Measurements from ENCODE around the gene HOXC9. TPM values are rescaled to one million over a fixed set of nuclear protein-coding genes. Genes with fewer than 3 reads are reported as not detected.

Gene HOXC9
- total and polyA plus RNA-seq, 10 donors, result 0.05 TPM; not detected in 9

DNA sequence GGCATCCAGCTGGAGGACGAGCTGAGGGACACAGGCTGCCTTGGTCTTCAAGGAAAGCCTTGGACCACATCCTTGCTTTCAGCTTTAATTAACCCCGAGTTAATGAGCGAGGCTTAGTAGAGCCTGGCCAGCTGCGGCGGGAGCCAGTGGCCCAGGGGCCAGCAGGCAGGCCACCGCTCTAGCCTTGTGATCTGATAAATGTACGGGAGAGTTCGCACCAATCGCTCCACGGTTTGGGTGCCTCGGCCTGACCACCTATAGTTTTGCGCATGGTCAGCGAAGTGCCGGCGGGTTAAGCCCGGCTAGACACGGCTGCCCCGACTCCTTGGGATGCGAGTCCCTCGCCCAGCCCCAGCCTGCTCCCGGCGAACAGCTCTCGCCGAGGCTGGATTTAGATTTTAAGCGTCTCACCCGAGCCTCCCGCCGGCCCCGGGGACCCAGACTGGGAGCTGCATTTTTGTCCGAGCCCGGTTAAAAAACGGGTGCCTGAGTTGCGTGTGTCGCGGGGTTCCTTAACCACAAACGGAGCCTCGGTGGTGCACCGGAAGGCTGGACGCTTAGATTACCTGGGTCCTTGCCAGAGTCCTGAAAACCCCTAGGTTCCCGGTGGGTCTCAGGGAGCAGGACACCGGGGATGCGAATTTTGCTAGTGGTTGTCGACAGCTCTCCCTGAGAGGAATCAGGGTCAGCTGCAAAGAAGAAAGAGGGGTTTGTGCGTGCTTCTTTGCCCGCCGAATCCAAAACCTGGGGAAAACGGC, 48.2 kb upstream of the HOXC9 start:
- Histone ChIP-seq H3K27me3 (replicated peaks in 1 of 7) (peaks cover 37 to 100% (median 97%) of the 10 kb centered on the region in 7 donors), H3K9me3 (peaks cover 0 to 7% (median 0%) of the 10 kb centered on the region in 8 donors), H3K4me1 (peaks cover 0 to 48% (median 12%) of the 10 kb centered on the region in 6 donors), H3K4me3 (no peak overlapping the region), H3K27ac (no peak overlapping the region), H3K36me3 (no peaks in the 10 kb centered on the region)
- no peak for DNase-seq
- 4 to 5% (median 5%) methylated on average over 40 to 47 of the region's 47 CpGs for WGBS, 5 donors
- intact Hi-C loops (cut with DNase I; ENCODE audit: low total_unique reads), result no loop called here
- TF ChIP-seq POLR2A (IDR thresholded peaks at IDR 0.05), result no peak
- no peak for TF ChIP-seq POLR2AphosphoS5 (IDR thresholded peaks at IDR 0.05)
- TF ChIP-seq CTCF (IDR thresholded peaks at IDR 0.05 in 8 of 11, conservative IDR thresholded peaks at IDR 0.05 in 3 of 11), result no peak

GRCh38 chr12:53952335-53952694, 47.6 kb upstream of the HOXC9 start:
- 9 to 16% (median 10%) methylated on average over 12 to 13 of the region's 13 CpGs for WGBS, 5 donors
- intact Hi-C loops (cut with DNase I; ENCODE audit: low total_unique reads), result no loop called here
- peaks cover 0 to 54% (median 16%) of the 10 kb centered on the region in 6 donors for H3K4me1 ChIP-seq
- no peak for DNase-seq
- no peak overlapping the region for H3K27ac ChIP-seq
- H3K4me3 ChIP-seq, result no peak overlapping the region
- H3K27me3 ChIP-seq (replicated peaks in 1 of 7), result peaks cover 38 to 100% (median 97%) of the 10 kb centered on the region in 7 donors
- TF ChIP-seq CTCF (IDR thresholded peaks at IDR 0.05 in 8 of 11, conservative IDR thresholded peaks at IDR 0.05 in 3 of 11) (no peak), POLR2A (IDR thresholded peaks at IDR 0.05) (no peak), POLR2AphosphoS5 (IDR thresholded peaks at IDR 0.05) (no peak)
- peaks cover 0 to 7% (median 0%) of the 10 kb centered on the region in 8 donors for H3K9me3 ChIP-seq
- no peaks in the 10 kb centered on the region for H3K36me3 ChIP-seq

DNA sequence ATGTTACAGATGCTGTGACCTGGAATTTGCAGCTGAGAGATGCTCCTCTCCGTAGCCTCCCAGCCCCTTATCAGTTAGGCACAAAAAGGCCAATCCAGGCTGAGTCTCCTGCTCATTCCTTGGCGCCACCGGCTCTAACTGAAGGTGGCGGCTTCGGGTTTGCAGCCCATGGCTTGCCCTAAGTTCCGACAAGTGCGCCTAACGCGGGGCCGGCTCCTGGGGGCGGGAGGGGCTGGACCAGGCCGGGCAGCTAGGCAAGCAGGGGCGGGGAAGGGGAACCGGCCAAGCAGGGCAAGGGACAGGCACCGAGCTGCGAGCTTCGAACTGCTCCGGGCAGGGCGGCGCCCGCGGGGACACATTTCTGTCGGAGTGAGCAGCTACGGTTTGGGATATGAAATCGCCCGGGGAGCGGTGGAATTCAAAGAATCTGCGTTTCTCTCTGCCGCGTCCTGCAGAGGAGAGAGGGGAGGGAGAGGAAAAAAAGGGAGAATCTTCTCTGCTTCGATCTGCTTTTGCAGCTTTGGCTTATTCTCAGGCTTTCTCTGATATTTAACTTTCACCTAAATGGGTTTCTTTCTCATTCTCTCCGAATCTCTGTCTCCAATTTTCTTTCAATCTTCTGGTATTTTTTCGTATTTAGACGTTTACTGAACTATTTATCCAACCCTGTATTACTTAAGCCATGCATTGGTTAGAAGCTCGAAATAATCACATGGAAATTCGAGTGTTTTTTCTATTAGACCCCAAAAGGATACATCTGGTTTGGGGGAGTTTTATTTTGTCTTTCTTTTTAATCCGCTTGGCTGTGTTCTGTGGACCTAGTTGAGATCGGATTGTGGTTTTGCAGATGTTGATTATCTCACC, 46.9 kb upstream of the HOXC9 start:
- Histone ChIP-seq H3K27me3 (replicated peaks in 1 of 7) (peaks cover 41 to 100% (median 98%) of the 10 kb centered on the region in 7 donors), H3K27ac (no peak overlapping the region), H3K4me3 (no peak overlapping the region), H3K4me1 (peaks cover 0 to 54% (median 16%) of the 10 kb centered on the region in 6 donors), H3K36me3 (no peaks in the 10 kb centered on the region), H3K9me3 (peaks cover 0 to 7% (median 0%) of the 10 kb centered on the region in 8 donors)
- intact Hi-C loops (cut with DNase I; ENCODE audit: low total_unique reads), result no loop called here
- no peak for DNase-seq
- TF ChIP-seq CTCF (IDR thresholded peaks at IDR 0.05 in 8 of 11, conservative IDR thresholded peaks at IDR 0.05 in 3 of 11), result no peak
- TF ChIP-seq POLR2A (IDR thresholded peaks at IDR 0.05), result no peak
- TF ChIP-seq POLR2AphosphoS5 (IDR thresholded peaks at IDR 0.05), result no peak
- 6 to 12% (median 7%) methylated on average over 35 to 38 of the region's 38 CpGs for WGBS, 5 donors
